K562 (cell line): Measurements from ENCODE around the gene ARMH1. TPM values are rescaled to one million over a fixed set of nuclear protein-coding genes. Genes with fewer than 3 reads are reported as not detected.

Experiments
- DMBX1 ChIP-seq: fragments of 250-450 bp; sonication (Bioruptor Pico); IDR thresholded peaks from 2 replicates; pipeline ENCODE4 v1.8.0; 2022; ENCODE audit warnings: inconsistent platforms, mild to moderate bottlenecking, moderate library complexity, borderline replicate concordance
- ETV5 ChIP-seq: sonication (generic); formaldehyde crosslinking; IDR thresholded peaks from 2 replicates; pipeline ENCODE4 v1.4.0; 2020; ENCODE audit warnings: low read depth, mild to moderate bottlenecking, missing genetic modification reagents
- POLR2H ChIP-seq: IDR thresholded peaks from 2 replicates; pipeline ENCODE4 v1.6.1; 2016; ENCODE audit warnings: missing genetic modification characterization, low read depth, mild to moderate bottlenecking, control low read depth, missing compliant biosample characterization, moderate library complexity
- RFX5 ChIP-seq: IDR thresholded peaks from 2 replicates; pipeline ENCODE4 v1.6.1; 2011; ENCODE audit warnings: low read depth, mild to moderate bottlenecking, improper control_type of control experiment, low read length
- YBX1 ChIP-seq: fragments of 450-650 bp; IDR thresholded peaks from 2 replicates; pipeline ENCODE4 v1.7.1; 2016; ENCODE audit warnings: mild to moderate bottlenecking
- ZNF239 ChIP-seq: fragments of 250-450 bp; sonication (Bioruptor Pico); IDR thresholded peaks from 2 replicates; pipeline ENCODE4 v1.4.0; 2020; ENCODE audit warnings: mild to moderate bottlenecking
- polyA plus RNA-seq, 8 experiments: library from polyadenylated mRNA; depleted of rRNA in 4 of 8; stranded (reverse) in 5 of 8; unstranded in 3 of 8; fragments of >200 nt; fragmentation: Nextera tagmentation in 2 of 8; fragmentation: Illumina TruSeq in 1 of 8; extraction: Ambion mirVana in 2 of 8; extraction: Trizol in 1 of 8; gene quantifications; 2 replicates each; pipeline versions ENCODE4 v1.2.1 to v1.2.3, GENCODE V29; 2011 to 2014; ENCODE audit warnings: inconsistent platforms in 1 of 8, missing spikeins in 1 of 8
- total RNA-seq, 7 experiments: library from RNA; depleted of rRNA in 6 of 7; stranded (reverse); fragments of >200 nt in 6 of 7; fragmentation: Illumina TruSeq in 2 of 7; extraction: Trizol in 2 of 7; gene quantifications; 2 replicates each; pipeline versions ENCODE4 v1.2.1 to v1.2.3, GENCODE V29; 2011 to 2021; ENCODE audit warnings: low replicate concordance in 1 of 7
- TF ChIP-seq, protein P1 (sequence below), 2 experiments: fragments of 450-650 bp in 1 of 2; sonication (generic) in 1 of 2; formaldehyde crosslinking in 1 of 2; IDR thresholded peaks; 2 replicates each; pipeline versions ENCODE4 v1.7.1 to v1.9.0; 2016 to 2022; ENCODE audit warnings: inconsistent platforms in 1 of 2, mild to moderate bottlenecking in 1 of 2, missing genetic modification reagents in 1 of 2
- TF ChIP-seq, protein P2 (sequence below), 2 experiments: fragments of 450-650 bp; IDR thresholded peaks; 2 replicates each; pipeline ENCODE4 v1.6.1; 2016; ENCODE audit warnings: mild to moderate bottlenecking in 2 of 2, borderline replicate concordance in 1 of 2, low read depth in 1 of 2, moderate library complexity in 1 of 2

The ARMH1 gene
- total and polyA plus RNA-seq, 9 of the 15 experiments (the other 6 are each of a cell fraction or from before 2014, with no cell fraction given): 0.41 TPM; not detected in 8

DNA sequence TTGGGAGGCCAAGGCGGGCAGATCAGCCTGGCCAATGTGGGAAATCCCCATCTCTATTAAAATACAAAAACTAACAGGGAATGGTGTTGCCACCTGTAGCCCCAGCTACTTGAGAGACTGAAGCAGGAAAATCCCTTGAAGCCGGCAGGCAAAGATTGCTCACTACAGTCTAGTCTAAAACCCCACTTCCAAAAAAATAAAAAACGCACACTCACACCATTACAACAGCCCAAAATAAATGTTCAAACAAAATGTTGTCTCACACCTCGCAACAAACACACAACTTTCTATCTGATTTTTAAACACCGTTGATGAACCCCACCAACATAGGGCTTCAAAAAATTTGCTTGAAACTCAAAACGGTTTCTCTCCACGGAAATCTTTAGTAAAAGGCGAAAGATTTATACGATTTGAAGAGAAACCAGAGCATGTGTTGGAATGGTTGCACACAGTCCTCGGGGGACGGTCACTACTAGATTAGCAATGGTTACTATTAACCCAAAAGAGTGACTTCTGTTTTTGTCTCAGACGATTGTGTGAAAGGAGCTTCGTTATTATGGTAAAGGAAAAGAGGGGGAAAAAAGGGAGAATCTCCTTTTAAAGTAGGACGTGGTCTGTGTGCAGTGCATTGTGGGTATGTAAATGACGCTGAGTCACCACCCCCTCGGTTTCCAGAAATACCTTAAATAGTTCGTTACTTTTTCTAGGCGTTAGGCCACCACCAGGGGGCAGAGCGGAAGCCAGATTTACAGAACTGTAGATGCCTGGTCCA is 56.4 kb downstream of the ARMH1 start, which contains the start of gene RNU5D-1 (continued):
- TF ChIP-seq, protein P1, sequence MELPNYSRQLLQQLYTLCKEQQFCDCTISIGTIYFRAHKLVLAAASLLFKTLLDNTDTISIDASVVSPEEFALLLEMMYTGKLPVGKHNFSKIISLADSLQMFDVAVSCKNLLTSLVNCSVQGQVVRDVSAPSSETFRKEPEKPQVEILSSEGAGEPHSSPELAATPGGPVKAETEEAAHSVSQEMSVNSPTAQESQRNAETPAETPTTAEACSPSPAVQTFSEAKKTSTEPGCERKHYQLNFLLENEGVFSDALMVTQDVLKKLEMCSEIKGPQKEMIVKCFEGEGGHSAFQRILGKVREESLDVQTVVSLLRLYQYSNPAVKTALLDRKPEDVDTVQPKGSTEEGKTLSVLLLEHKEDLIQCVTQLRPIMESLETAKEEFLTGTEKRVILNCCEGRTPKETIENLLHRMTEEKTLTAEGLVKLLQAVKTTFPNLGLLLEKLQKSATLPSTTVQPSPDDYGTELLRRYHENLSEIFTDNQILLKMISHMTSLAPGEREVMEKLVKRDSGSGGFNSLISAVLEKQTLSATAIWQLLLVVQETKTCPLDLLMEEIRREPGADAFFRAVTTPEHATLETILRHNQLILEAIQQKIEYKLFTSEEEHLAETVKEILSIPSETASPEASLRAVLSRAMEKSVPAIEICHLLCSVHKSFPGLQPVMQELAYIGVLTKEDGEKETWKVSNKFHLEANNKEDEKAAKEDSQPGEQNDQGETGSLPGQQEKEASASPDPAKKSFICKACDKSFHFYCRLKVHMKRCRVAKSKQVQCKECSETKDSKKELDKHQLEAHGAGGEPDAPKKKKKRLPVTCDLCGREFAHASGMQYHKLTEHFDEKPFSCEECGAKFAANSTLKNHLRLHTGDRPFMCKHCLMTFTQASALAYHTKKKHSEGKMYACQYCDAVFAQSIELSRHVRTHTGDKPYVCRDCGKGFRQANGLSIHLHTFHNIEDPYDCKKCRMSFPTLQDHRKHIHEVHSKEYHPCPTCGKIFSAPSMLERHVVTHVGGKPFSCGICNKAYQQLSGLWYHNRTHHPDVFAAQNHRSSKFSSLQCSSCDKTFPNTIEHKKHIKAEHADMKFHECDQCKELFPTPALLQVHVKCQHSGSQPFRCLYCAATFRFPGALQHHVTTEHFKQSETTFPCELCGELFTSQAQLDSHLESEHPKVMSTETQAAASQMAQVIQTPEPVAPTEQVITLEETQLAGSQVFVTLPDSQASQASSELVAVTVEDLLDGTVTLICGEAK (IDR thresholded peaks at IDR 0.05): peak; percentile 50
- TF ChIP-seq, protein P1 (CRISPR knock-in tag; IDR thresholded peaks at IDR 0.05): peak; percentile 70
- TF ChIP-seq DMBX1 (CRISPR knock-in tag): no peak; the same call in 1 of the 2 replicates
- TF ChIP-seq POLR2H (tag): peak; percentile 99
- TF ChIP-seq YBX1: no peak
- peak; percentile 63; the same call in 1 of the 2 replicates for TF ChIP-seq ETV5
- peak; percentile 48 for TF ChIP-seq ZNF239
- TF ChIP-seq, protein P2, sequence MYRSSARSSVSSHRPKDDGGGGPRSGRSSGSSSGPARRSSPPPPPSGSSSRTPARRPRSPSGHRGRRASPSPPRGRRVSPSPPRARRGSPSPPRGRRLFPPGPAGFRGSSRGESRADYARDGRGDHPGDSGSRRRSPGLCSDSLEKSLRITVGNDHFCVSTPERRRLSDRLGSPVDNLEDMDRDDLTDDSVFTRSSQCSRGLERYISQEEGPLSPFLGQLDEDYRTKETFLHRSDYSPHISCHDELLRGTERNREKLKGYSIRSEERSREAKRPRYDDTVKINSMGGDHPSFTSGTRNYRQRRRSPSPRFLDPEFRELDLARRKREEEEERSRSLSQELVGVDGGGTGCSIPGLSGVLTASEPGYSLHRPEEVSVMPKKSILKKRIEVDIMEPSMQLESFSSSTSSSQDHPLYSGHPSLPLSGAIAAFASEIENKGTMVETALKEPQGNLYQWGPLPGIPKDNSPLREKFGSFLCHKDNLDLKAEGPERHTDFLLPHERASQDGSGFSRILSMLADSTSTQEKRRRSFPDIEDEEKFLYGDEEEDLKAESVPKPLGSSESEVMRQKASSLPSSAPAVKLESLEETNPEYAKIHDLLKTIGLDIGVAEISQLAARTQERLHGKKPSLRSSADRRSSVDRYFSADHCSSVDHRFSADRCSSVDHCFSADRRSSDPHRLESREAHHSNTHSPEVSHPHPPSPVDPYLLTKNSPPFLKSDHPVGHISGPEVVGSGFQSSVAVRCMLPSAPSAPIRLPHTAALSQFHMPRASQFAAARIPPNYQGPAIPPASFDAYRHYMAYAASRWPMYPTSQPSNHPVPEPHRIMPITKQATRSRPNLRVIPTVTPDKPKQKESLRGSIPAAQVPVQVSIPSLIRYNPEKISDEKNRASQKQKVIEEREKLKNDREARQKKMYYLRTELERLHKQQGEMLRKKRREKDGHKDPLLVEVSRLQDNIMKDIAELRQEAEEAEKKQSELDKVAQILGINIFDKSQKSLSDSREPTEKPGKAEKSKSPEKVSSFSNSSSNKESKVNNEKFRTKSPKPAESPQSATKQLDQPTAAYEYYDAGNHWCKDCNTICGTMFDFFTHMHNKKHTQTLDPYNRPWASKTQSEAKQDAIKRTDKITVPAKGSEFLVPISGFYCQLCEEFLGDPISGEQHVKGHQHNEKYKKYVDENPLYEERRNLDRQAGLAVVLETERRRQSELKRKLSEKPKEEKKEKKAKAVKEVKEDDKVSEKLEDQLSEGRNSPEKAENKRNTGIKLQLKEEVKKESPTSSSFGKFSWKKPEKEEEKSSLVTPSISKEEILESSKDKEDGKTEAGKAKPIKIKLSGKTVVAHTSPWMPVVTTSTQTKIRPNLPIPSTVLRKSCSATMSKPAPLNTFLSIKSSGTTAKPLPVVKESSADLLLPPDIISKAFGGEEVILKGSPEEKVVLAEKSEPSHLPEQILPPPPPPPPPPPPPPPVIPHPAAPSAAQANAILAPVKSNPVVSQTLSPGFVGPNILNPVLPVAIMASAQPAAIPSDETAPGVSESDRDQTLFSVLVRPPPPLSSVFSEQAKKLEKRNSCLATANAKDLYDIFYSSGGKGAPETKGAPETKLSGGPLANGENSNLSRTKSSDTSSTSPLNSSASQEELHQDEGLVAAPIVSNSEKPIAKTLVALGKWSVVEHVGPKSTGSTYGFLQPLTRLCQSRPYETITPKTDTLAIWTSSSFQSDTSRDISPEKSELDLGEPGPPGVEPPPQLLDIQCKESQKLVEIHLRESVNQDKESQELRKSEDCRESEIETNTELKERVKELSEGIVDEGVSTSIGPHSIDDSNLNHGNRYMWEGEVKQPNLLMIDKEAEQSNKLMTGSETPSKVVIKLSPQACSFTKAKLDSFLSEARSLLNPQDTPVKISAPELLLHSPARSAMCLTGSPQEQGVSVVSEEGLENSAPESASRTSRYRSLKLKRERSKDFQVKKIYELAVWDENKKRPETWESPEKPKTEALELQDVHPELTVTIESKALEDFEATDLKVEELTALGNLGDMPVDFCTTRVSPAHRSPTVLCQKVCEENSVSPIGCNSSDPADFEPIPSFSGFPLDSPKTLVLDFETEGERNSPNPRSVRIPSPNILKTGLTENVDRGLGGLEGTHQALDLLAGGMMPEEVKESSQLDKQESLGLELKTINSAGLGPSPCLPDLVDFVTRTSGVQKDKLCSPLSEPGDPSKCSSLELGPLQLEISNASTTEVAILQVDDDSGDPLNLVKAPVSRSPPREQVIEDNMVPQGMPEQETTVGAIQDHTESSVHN (IDR thresholded peaks at IDR 0.05; ENCODE audit: borderline replicate concordance in 1 of 2, low read depth in 1 of 2): peak; percentile 61 to 99; a peak in 2 of 4 replicates
- TF ChIP-seq RFX5: no peak; the same call in 1 of the 2 replicates
